HG02870 (cell line): ENCODE data around the gene IGSF9.

Source experiments
- ATAC-seq: cut with Tn5 transposase; IDR thresholded peaks from one replicate; pipeline ENCODE4 v1.9.1; 2021; ENCODE audit warnings: mild to moderate bottlenecking, moderate library complexity; ENCODE audit not compliant: unreplicated experiment

IGSF9 gene

DNA sequence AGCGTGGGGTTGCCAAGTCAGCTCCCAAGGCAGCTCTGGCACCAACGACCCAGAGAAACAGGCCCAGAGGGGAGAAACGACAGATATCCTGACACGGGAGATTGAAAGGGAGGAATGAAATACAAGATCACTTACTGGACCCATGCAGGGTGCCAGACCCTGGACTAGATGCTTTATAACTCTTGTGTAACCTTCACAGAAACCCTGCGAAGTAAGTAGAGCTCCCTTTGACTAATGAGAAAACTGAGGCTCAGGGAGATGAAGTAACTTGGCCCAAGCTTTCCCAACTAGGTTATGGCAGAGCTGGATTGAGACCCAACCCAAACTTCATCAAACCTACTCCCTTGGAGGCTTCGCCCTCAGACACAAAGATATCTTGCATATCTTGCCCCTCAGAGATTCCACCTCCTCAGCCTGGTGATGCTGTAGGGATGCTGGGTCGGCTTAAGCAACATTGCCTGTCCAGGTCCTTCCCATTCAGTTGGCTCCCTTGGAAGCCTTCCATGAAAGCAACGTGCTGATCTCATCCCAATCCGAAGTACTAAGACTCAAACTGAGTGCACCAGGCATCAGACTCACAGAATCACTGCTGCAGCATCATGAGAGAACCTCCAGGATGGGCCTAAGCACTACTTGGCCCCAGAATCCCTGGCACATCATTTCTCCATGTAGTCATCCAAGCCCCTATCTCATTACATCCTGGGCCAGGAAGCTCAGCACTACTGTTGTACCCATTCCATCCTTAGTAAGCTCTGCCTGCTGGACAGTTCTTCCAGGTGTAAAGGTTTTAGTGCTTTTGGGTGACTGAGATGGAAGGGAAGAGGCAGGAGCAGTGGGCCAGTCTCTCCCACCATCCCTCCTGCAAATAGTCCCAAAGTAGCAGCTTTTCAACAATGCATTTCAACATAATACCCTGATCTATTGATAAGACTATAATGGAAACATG is 1.1 kb upstream of the IGSF9 start:
- ATAC-seq: no peak

DNA sequence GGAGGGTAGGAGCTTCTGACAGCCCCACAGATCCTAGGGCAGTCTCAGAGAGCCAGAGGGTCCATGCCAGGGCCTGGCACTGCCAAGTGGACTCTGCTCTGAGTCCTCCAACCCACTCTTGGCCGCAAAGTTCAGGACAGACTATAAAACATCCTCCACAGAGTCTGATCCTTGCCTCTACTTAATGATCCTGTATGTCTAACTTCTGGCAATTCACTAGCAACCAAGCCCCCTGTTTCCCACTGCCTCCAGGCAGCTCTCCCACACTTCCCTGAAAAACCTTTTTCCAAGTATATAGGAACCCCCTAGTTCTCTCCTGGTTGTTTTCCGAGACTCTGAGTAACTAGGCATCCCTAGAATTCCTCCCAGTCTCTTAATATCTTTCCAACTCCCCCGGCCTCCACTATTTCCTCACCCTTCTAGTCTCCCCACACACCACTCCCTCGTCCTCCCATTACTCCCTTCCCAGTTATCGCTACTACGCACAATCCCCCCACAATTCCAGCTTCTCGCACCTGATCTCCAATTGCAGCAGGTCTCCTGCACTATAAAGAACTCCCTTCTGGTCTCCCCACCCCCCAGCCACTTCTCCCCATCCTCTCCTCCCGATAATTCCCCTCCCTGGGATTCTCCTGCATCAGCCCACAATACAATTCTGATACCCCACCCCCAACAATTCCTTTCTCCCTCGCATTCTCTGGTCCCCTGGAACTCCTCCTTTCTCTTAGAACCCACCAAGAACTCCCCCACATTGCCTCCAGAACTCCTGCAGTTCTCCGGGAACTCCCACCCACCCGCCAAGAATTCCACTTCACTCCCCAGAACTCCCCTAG is 574 bp downstream of the IGSF9 start:
- ATAC-seq: no peak

DNA sequence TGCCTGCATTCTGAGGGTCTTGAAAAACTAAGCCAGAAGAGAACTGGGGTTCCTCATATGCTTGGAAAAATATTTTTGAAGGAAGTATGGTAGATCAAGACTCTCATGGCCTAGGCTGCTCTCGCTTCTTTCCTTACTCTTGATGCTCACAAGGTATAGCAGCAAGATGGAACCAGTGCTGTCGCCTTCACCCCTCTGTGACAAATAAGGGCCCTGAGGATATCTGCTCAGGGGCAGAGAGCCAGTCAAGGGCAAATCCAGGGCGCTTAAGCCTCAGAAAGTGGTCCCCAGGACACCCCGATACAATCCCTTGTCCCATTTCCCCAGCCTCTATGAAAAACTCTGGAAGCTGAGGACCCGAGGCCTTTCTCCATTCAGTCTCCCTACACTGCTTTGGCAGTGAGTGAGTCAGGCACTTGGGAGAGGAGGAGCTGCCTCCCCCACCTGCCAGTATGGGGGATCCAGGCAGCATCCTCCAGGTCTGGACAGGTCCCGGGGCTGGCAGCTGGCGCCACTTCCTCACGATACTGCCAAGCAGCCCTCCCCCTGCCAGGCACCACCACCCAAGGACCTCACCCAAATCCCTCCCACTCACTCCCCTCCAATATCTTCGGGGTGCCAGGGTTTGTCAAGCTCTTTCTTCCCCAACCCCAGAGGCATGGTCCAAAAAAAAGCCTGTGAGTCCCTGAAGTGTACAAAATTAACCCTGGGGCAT is 1.3 kb downstream of the IGSF9 start:
- ATAC-seq: no peak

- no peak for ATAC-seq
Observed at GRCh38 chr1:159943278-159943640, 2.2 kb downstream of the IGSF9 start.

DNA sequence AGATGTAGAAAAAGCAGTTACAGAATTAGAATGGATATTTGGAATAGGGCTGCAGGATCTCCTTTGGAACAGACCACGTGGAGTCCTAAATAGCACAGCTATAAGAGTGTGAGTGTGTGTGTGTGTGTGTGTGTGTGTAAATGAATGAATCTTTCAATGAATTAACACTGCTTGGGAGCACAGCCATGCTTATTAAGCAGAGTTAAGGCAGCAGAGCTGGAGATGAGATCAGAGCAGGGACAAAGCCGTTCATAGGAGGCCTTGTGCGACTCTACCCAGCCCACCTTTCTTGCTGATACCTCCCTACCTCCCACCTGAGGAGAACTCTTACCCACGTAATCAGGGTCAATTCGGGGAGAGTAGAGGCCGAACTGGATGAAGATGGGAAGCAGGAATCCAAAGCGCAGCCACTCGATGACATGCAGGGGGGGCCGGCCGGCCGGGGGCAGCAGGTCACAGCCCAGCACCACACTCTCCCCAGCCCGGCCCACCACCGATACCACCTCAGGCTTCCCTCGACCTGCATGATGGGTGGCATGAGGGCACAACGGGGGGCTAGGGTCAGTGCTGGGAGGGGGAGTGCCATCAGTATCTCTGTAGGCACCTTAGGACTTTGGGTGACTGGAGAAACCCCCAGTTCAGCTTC is 2.7 kb downstream of the IGSF9 start:
- ATAC-seq: no peak

GRCh38 chr1:159941591-159942560 is 3.5 kb downstream of the IGSF9 start:
- ATAC-seq: no peak

- ATAC-seq: no peak
Observed at GRCh38 chr1:159941141-159941540, 4.3 kb downstream of the IGSF9 start.

- no peak for ATAC-seq
Observed at GRCh38 chr1:159940006-159940620, 5.3 kb downstream of the IGSF9 start.

DNA sequence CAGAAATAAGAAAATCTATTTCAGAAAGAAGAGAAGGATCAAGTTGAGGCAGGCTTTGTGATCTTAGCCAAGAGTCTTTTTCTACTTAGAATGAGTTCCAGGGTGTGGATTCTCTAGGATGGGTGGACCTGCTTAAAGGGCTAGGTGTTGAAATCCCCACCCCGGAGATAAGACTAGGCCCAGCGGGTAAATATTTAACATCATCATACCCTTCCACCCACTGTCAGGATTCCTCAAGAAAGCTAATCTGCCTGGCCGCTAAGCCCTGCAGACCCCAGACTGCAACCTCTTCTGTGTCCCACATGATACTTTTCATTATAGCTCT is 5.8 kb downstream of the IGSF9 start:
- no peak for ATAC-seq

GRCh38 chr1:159938905-159939677 is 6.3 kb downstream of the IGSF9 start:
- no peak for ATAC-seq

DNA sequence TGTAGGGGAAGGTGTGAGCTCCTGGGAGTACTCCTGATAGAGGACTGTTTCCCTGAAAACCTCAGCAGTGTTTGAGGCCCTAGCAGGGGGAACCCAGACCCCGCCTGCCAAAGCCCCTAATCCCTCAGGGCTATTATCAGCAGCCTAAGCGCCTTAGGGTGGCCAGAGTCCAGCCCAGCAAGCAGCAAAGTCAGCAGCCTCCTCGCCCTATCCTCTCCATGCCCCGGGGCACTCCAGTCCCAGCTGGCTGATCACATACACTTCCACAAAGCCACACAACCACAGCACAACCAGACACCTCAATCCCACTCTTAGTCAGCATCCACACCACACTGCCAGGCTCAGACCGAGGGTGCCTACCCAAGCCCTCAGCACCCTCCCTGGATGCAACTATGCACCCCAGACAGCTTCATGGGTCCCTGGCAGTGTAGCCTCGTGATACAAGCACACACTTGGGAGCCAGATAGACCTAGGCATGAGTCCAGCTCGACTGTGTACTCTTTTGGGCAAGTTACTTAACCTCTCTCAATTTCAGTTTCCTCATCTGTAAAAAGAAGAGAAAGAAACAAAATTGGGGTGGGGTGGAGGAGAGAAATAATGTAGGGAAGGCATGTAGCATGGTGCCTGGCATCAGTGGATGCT is 7.1 kb downstream of the IGSF9 start:
- no peak for ATAC-seq

- no peak for ATAC-seq
Observed at GRCh38 chr1:159937054-159937750, 8.2 kb downstream of the IGSF9 start.

DNA sequence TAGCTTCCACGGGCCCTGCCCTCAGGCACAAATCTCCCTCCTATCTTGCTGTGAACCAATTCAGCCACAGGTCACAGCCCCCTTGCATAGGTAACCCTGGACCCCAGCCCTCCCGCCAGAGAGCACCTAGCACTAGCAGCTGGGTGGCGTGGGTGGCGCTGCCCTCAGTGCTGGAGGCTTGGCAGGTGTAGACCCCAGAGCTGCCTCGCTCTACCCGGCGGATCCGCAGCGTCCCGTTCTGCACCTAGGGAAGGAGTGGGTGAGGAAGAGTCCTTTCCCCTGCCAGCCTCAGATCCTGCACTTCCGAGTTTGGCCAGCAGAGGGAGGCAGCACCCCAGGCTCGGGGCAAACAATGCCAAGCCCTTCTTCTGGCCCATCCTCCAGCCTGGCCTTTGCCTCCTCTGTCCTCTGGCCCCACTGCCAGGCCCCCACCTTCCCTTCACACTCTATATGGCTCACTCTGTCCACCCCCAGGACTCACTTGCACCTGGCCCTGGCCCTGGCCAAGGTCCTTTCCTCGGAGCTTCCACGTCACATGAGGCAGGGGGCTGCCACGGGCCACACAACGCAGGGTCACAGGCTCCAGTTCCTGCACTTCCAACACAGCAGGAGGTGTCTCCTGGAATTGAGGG is 9.0 kb downstream of the IGSF9 start:
- ATAC-seq: no peak

- no peak for ATAC-seq
Observed at GRCh38 chr1:159935719-159936272, 9.6 kb downstream of the IGSF9 start.

- no peak for ATAC-seq
Observed at GRCh38 chr1:159935305-159935704, 10.1 kb downstream of the IGSF9 start.

- no peak for ATAC-seq
Observed at GRCh38 chr1:159934136-159935039, 11.0 kb downstream of the IGSF9 start.
